ENCODE data around the gene C6orf62.

GRCh38 chr6:24683297-24684296 is 35.4 kb downstream of the C6orf62 start:
- TF ChIP-seq CTCF (conservative IDR thresholded peaks at IDR 0.05) (no peak), ZFX (IDR thresholded peaks at IDR 0.05) (no peak)

Measured in C4-2B (cell line).